GM12878 (cell line): ENCODE results near the gene RGP1. TPM values are rescaled to one million over a fixed set of nuclear protein-coding genes. Genes with fewer than 3 reads are reported as not detected.

ENCODE experiments used
- ATAC-seq: fragments of 200-7000 bp; cut with Tn5 transposase; 3 replicates; pipeline ENCODE4 v1.9.1; 2020; ENCODE audit warnings: mild to moderate bottlenecking, moderate library complexity
- BruUV-seq: library from RNA; stranded (reverse); fragments of 400-500 nt; replicated peaks from 2 replicates; lab custom pipeline; 2021; lab: Mats Ljungman, UMichigan
- CTCF ChIA-PET: fragments of 300-600 bp; sonication (Branson Sonifier 250); formaldehyde crosslinking; extraction: SDS; loops from one replicate; lab custom pipeline; 2021; ENCODE audit warnings: inconsistent platforms; lab: Yijun Ruan, JAX
- POLR2A ChIA-PET: fragments of 350-600 bp; formaldehyde crosslinking; extraction: SDS; loops from one replicate; lab custom pipeline; 2021; ENCODE audit warnings: inconsistent platforms; lab: Charles Lee
- RAD21 ChIA-PET: fragments of 300-600 bp; sonication (Branson Sonifier 250); formaldehyde crosslinking; loops from one replicate; lab custom pipeline; 2023; ENCODE audit warnings: antibody characterized with exemption; ENCODE audit not compliant: unreplicated experiment; lab: Charles Lee
- SMC1A ChIA-PET: fragments of 300-600 bp; sonication (Branson Sonifier 250); formaldehyde crosslinking; loops from one replicate; lab custom pipeline; 2023; ENCODE audit not compliant: unreplicated experiment, uncharacterized antibody; lab: Charles Lee
- DNase-seq: peaks from one replicate; pipeline ENCODE4 v3.0.0-alpha.2; 2011; ENCODE audit warnings: low read depth, low spot score
- FAIRE-seq: peaks from 3 replicates; lab custom pipeline; 2011; peaks lifted over from hg19 to GRCh38; lab: Jason Lieb, UNC
- H2AFZ ChIP-seq: 2 replicates; pipeline ENCODE4 v1.6.0; 2011; ENCODE audit warnings: low read depth, low read length, control low read depth; ENCODE audit not compliant: control insufficient read depth
- H3K27ac ChIP-seq: 2 replicates; pipeline ENCODE4 v1.5.1; 2011; ENCODE audit warnings: control low read depth; ENCODE audit not compliant: control insufficient read depth, insufficient read depth
- H3K27me3 ChIP-seq, 2 experiments: replicated peaks in 1 of 2; 2 replicates each; pipeline versions ENCODE4 v1.6.0 to v1.6.1; 2011; ENCODE audit warnings: low read length in 1 of 2; ENCODE audit not compliant: control insufficient read depth in 2 of 2, insufficient read depth in 2 of 2
- H3K36me3 ChIP-seq, 2 experiments: 2 replicates each; pipeline ENCODE4 v1.5.1; 2011; ENCODE audit warnings: low read length in 1 of 2; ENCODE audit not compliant: control insufficient read depth in 2 of 2, insufficient read depth in 2 of 2
- H3K4me1 ChIP-seq: 2 replicates; pipeline ENCODE4 v1.6.1; 2011; ENCODE audit warnings: mild to moderate bottlenecking, low read length, moderate library complexity, mixed read lengths; ENCODE audit not compliant: control insufficient read depth, insufficient read depth
- H3K4me2 ChIP-seq: 2 replicates; pipeline ENCODE4 v1.6.0; 2011; ENCODE audit warnings: control low read depth; ENCODE audit not compliant: control insufficient read depth, insufficient read depth
- H3K4me3 ChIP-seq: fragments of 200-600 bp; sonication (generic); 2 replicates; pipeline ENCODE4 v1.5.1; 2016
- H3K79me2 ChIP-seq: 2 replicates; pipeline ENCODE4 v1.6.0; 2011; ENCODE audit warnings: low read length; ENCODE audit not compliant: control insufficient read depth, insufficient read depth
- H3K9ac ChIP-seq: 2 replicates; pipeline ENCODE4 v1.8.0; 2011; ENCODE audit warnings: low read length, control low read depth, mixed read lengths; ENCODE audit not compliant: control insufficient read depth, insufficient read depth
- H3K9me3 ChIP-seq: replicated peaks from 3 replicates; pipeline ENCODE4 v1.5.1; 2011; ENCODE audit warnings: mild to moderate bottlenecking, low read length; ENCODE audit not compliant: control insufficient read depth, insufficient read depth
- H4K20me1 ChIP-seq: 2 replicates; pipeline ENCODE4 v1.6.0; 2011; ENCODE audit not compliant: control insufficient read depth, insufficient read depth
- BACH1 ChIP-seq: fragments of 450-650 bp; IDR thresholded peaks from 2 replicates; pipeline ENCODE4 v1.6.1; 2017; ENCODE audit warnings: mild to moderate bottlenecking, borderline replicate concordance
- ESRRA ChIP-seq: IDR thresholded peaks from 2 replicates; pipeline ENCODE4 v1.6.1; 2012; ENCODE audit warnings: mild to moderate bottlenecking, low read length, improper control_type of control experiment
- NBN ChIP-seq: fragments of 450-650 bp; IDR thresholded peaks from 2 replicates; pipeline ENCODE4 v1.6.1; 2016
- PAX5 ChIP-seq: IDR thresholded peaks from 2 replicates; pipeline ENCODE4 v1.6.1; 2011; ENCODE audit warnings: low read depth, low read length, borderline replicate concordance
- YY1 ChIP-seq: IDR thresholded peaks from 2 replicates; pipeline ENCODE4 v1.6.1; 2011; ENCODE audit warnings: low read depth, mild to moderate bottlenecking, low read length
- ZNF622 ChIP-seq: fragments of 450-650 bp; IDR thresholded peaks from 2 replicates; pipeline ENCODE4 v1.6.1; 2017; ENCODE audit warnings: mild to moderate bottlenecking, inconsistent platforms
- WGBS: methylation state at CpG from one replicate; pipeline ENCODE4 v1.1.6; 2016; ENCODE audit warnings: low lambda C conversion rate; ENCODE audit not compliant: insufficient replicate concordance, insufficient coverage; ENCODE audit errors: missing lambda C conversion rate; 5-methylcytosine and 5-hydroxymethylcytosine counted together
- in situ Hi-C: fragments of 300-500 bp; cut with MboI; formaldehyde crosslinking; loops from 9 replicates; pipeline ENCODE4 v1.14.3; 2018; ENCODE audit warnings: mixed read lengths
- intact Hi-C: fragments of 100-400 bp; cut with micrococcal nuclease; formaldehyde crosslinking; loops from one replicate; pipeline ENCODE4 v1.14.2; 2022; ENCODE audit not compliant: unreplicated experiment
- polyA plus RNA-seq, 11 experiments: library from polyadenylated mRNA; depleted of rRNA in 4 of 11; unstranded in 6 of 11; stranded (reverse) in 5 of 11; fragments of >200 nt; fragmentation: Nextera tagmentation in 4 of 11; fragmentation: Illumina TruSeq in 1 of 11; extraction: Ambion mirVana in 4 of 11; extraction: Trizol in 1 of 11; gene quantifications; 1 replicate in 1 of 11; 2 replicates in 10 of 11; pipeline versions ENCODE4 v1.2.1 to v1.2.3, GENCODE V29; 2011 to 2016; ENCODE audit warnings: inconsistent platforms in 2 of 11, missing spikeins in 2 of 11, low read depth in 1 of 11
- total RNA-seq, 4 experiments: library from RNA; depleted of rRNA in 3 of 4; stranded (reverse); fragments of >200 nt in 3 of 4; fragmentation: Illumina TruSeq in 1 of 4; extraction: Trizol in 1 of 4; gene quantifications; 2 replicates each; pipeline versions ENCODE4 v1.2.1 to v1.2.3, GENCODE V29; 2013 to 2021
- TF ChIP-seq, protein P1 (sequence below): fragments of 450-650 bp; IDR thresholded peaks from 2 replicates; pipeline ENCODE4 v1.6.1; 2016; ENCODE audit warnings: mild to moderate bottlenecking
- TF ChIP-seq, protein P2 (sequence below): fragments of 450-650 bp; IDR thresholded peaks from 2 replicates; pipeline ENCODE4 v1.6.1; 2016; ENCODE audit warnings: mild to moderate bottlenecking

Gene RGP1
- total and polyA plus RNA-seq, 10 of the 15 experiments (the other 5 are each of a cell fraction or from before 2014, with no cell fraction given), result 0.44 to 14.9 (median 7.4) TPM

DNA sequence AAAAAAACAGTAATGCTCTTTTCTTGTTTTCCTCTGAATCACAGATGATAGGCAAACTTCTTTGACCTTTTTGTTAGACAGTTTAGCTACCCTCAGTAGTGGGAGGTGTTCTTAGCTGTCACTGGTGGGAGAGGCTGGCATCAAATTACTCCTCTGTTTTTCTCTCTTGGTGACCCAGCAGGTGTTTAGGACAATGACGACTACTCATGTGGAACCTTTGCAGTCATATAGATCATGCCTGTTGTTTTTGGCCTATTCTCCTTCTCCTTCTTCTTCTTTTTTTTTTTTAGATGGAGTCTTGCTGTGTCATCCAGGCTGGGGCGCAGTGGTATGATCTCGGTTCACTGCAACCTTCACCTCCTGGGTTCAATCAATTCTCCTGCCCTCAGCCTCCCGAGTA lies 26.9 kb downstream of the RGP1 start:
- FAIRE-seq (no peak), ATAC-seq (peak; percentile 94), DNase-seq (no peak)
- SMC1A ChIA-PET, result interaction anchor here (1.0 to 1.4 kb wide), 4 partner anchors 12 to 80 kb away, joined by 3 to 7 read pairs (median 4); no protein-coding TSS in a partner anchor
- Histone ChIP-seq H2AFZ (no peak overlapping the region), H3K9ac (no peak overlapping the region), H3K9me3 (no peaks in the 10 kb centered on the region), H3K27me3 (no peaks in the 10 kb centered on the region), H3K4me2 (no peak overlapping the region), H3K4me3 (no peak overlapping the region), H3K4me1 (no peaks in the 10 kb centered on the region), H3K79me2 (no peaks in the 10 kb centered on the region), H3K27ac (no peak overlapping the region), H3K36me3 (no peaks in the 10 kb centered on the region; a peak in 1 of 4 replicates), H4K20me1 (no peaks in the 10 kb centered on the region)
- BruUV-seq, result no TSS peak
- 0 out of 2 replicates have a peak, but pooled peaks have one; percentile 19 for TF ChIP-seq PAX5
- TF ChIP-seq YY1, result no peak
- TF ChIP-seq, protein P1, sequence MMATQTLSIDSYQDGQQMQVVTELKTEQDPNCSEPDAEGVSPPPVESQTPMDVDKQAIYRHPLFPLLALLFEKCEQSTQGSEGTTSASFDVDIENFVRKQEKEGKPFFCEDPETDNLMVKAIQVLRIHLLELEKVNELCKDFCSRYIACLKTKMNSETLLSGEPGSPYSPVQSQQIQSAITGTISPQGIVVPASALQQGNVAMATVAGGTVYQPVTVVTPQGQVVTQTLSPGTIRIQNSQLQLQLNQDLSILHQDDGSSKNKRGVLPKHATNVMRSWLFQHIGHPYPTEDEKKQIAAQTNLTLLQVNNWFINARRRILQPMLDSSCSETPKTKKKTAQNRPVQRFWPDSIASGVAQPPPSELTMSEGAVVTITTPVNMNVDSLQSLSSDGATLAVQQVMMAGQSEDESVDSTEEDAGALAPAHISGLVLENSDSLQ, result no peak
- WGBS, result 91% methylated on average over 4 of the region's 4 CpGs
- POLR2A ChIA-PET, result interaction anchor here (0.6 to 1.1 kb wide), 3 partner anchors 21 to 122 kb away, joined by 3 to 4 read pairs (median 4); no protein-coding TSS in a partner anchor
- RAD21 ChIA-PET, result interaction anchor here (0.5 to 1.2 kb wide), 2 partner anchors 57 to 129 kb away, joined by 3 to 5 read pairs; no protein-coding TSS in a partner anchor
- CTCF ChIA-PET, result interaction anchor here (0.9 to 1.7 kb wide), 7 partner anchors 11 to 115 kb away, joined by 3 to 5 read pairs (median 4); no protein-coding TSS in a partner anchor
- intact Hi-C loops (no loop called here), in situ Hi-C loops (no loop called here)

DNA sequence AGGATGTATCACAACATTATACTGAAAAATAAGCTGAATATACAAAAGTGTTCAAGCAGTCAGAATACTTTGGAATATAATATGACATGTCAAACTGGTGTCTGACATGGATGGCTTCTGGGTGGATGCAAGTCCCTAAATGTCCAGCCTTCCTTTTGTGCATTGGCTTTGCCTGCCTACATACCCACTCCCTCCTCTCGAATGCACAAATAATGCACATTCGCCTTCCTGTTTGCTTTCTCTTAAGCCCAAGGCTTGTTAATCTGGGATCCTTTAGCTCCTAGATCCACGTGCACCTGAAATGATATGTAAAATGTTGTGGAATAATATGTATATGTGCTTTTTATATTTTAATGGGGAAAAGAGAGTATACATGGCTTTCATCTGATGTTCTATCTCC lies 29.4 kb downstream of the RGP1 start:
- WGBS, result 88% methylated on average over 3 of the region's 3 CpGs
- Histone ChIP-seq H3K36me3 (no peaks in the 10 kb centered on the region), H3K9ac (no peak overlapping the region), H3K4me1 (no peaks in the 10 kb centered on the region), H3K4me3 (no peak overlapping the region), H3K9me3 (no peaks in the 10 kb centered on the region), H3K27me3 (no peaks in the 10 kb centered on the region), H3K27ac (no peak overlapping the region), H4K20me1 (no peaks in the 10 kb centered on the region), H2AFZ (no peak overlapping the region), H3K4me2 (no peak overlapping the region), H3K79me2 (no peaks in the 10 kb centered on the region)
- ATAC-seq (no peak), DNase-seq (no peak), FAIRE-seq (no peak)
- intact Hi-C loops (no loop called here), in situ Hi-C loops (no loop called here)
- SMC1A ChIA-PET, result interaction anchor here (0.7 to 2.4 kb wide), 7 partner anchors 10 to 45 kb away, joined by 3 to 8 read pairs (median 4); no protein-coding TSS in a partner anchor
- TF ChIP-seq YY1 (no peak), ZNF622 (no peak), ESRRA (no peak), BACH1 (no peak), NBN (no peak)
- TF ChIP-seq, protein P2, sequence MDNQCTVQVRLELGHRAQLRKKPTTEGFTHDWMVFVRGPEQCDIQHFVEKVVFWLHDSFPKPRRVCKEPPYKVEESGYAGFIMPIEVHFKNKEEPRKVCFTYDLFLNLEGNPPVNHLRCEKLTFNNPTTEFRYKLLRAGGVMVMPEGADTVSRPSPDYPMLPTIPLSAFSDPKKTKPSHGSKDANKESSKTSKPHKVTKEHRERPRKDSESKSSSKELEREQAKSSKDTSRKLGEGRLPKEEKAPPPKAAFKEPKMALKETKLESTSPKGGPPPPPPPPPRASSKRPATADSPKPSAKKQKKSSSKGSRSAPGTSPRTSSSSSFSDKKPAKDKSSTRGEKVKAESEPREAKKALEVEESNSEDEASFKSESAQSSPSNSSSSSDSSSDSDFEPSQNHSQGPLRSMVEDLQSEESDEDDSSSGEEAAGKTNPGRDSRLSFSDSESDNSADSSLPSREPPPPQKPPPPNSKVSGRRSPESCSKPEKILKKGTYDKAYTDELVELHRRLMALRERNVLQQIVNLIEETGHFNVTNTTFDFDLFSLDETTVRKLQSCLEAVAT, result no peak
- POLR2A ChIA-PET, result interaction anchor here (1.4 kb wide), 2 partner anchors 22 to 120 kb away, joined by 3 read pairs; partner anchors contain the start of gene CCDC107
- no TSS peak for BruUV-seq
- RAD21 ChIA-PET, result interaction anchor here (1.5 to 1.6 kb wide), 2 partner anchors 10 to 48 kb away, joined by 4 to 5 read pairs; no protein-coding TSS in a partner anchor
- CTCF ChIA-PET, result interaction anchor here (0.8 to 1.8 kb wide), 9 partner anchors 10 to 129 kb away, joined by 3 to 10 read pairs (median 4); no protein-coding TSS in a partner anchor
